Lung (tissue), 12 donors: ENCODE results near the gene KPTN. TPM values are rescaled to one million over a fixed set of nuclear protein-coding genes. Genes with fewer than 3 reads are reported as not detected.

Experiments used
- ATAC-seq: fragments of 200-7000 bp; cut with Tn5 transposase; one replicate; pipeline ENCODE4 v1.9.1; 2020; ENCODE audit warnings: moderate number of reproducible peaks; ENCODE audit not compliant: insufficient read depth, low FRiP score
- DNase-seq, 3 donors: peaks; one replicate each; pipeline ENCODE4 v3.0.0-alpha.2; 2013 to 2017
- H3K27ac ChIP-seq, 2 donors: one replicate each; pipeline ENCODE4 v1.5.1; 2013; ENCODE audit warnings: mild to moderate bottlenecking in 2 of 2, moderate library complexity in 2 of 2, control low read depth in 1 of 2, inconsistent platforms in 1 of 2, low read depth in 1 of 2, low read length in 1 of 2
- H3K27me3 ChIP-seq, 3 donors: one replicate each; pipeline ENCODE4 v1.5.1; 2013; ENCODE audit warnings: low read length in 2 of 3; ENCODE audit not compliant: control insufficient read depth in 3 of 3, insufficient read depth in 3 of 3
- H3K36me3 ChIP-seq, 4 donors: one replicate each; pipeline ENCODE4 v1.5.1; 2013; ENCODE audit warnings: low read length in 4 of 4, mild to moderate bottlenecking in 1 of 4, moderate library complexity in 1 of 4; ENCODE audit not compliant: control insufficient read depth in 4 of 4, insufficient read depth in 4 of 4
- H3K4me1 ChIP-seq, 5 donors: one replicate each; pipeline ENCODE4 v1.5.1; 2013; ENCODE audit warnings: low read length in 5 of 5, mild to moderate bottlenecking in 2 of 5, moderate library complexity in 1 of 5; ENCODE audit not compliant: control insufficient read depth in 5 of 5, insufficient read depth in 5 of 5
- H3K4me3 ChIP-seq: one replicate; pipeline ENCODE4 v1.5.1; 2013; ENCODE audit warnings: mild to moderate bottlenecking, control low read depth, moderate library complexity
- H3K9ac ChIP-seq, 2 donors: one replicate each; pipeline ENCODE4 v1.5.1; 2013; ENCODE audit warnings: low read length in 2 of 2, control low read depth in 1 of 2; ENCODE audit not compliant: insufficient read depth in 1 of 2
- H3K9me3 ChIP-seq, 4 donors: one replicate each; pipeline ENCODE4 v1.5.1; 2013; ENCODE audit warnings: low read length in 3 of 4, mild to moderate bottlenecking in 1 of 4, moderate library complexity in 1 of 4; ENCODE audit not compliant: control insufficient read depth in 4 of 4, insufficient read depth in 3 of 4
- CTCF ChIP-seq: IDR thresholded peaks from 2 replicates; pipeline ENCODE4 v1.5.1; 2012; ENCODE audit warnings: mild to moderate bottlenecking; ENCODE audit errors: control extremely low read depth, extremely low read depth
- WGBS, 2 donors: extraction: QIAGEN DNeasy Blood & Tissue Kit; methylation state at CpG; one replicate each; pipeline ENCODE4 v1.1.7; 2013; 5-methylcytosine and 5-hydroxymethylcytosine counted together
- polyA plus RNA-seq, 2 donors: library from polyadenylated mRNA; stranded (reverse); fragments of 200-250 nt; gene quantifications; one replicate each; pipeline ENCODE4 v1.2.1, GENCODE V29; 2013
- total RNA-seq, 2 donors: library from RNA; depleted of rRNA in 1 of 2; stranded (reverse); fragments of >200 nt in 1 of 2; gene quantifications; one replicate each; pipeline ENCODE4 v1.2.1, GENCODE V29; 2014 to 2021
- donor health status: control.
- donor health status: control.
- donor health status: Bipolar disorder and iron deficiency.
- donor health status: healthy.
- donor health status: DM: yes; HTN: yes; CAD: no.

The KPTN gene
- total and polyA plus RNA-seq, 4 donors = 4.6 to 15.7 (median 12.9) TPM

GRCh38 chr19:47512183-47512947, 28.3 kb upstream of the KPTN start:
- Histone ChIP-seq H3K4me1 (peaks cover 18 to 43% (median 36%) of the 10 kb centered on the region in 5 donors), H3K9me3 (no peaks in the 10 kb centered on the region), H3K27ac (peak overlapping the region in 1 of 2 donors; percentile 85), H3K36me3 (peaks cover 0 to 5% (median 0%) of the 10 kb centered on the region in 4 donors), H3K9ac (peak overlapping the region; percentile 49 to 71), H3K4me3 (no peak overlapping the region), H3K27me3 (no peaks in the 10 kb centered on the region)
- TF ChIP-seq CTCF = no peak
- DNase-seq (peak; percentile 43 to 88 (median 73)), ATAC-seq (no peak)
- WGBS, 2 donors = 29 to 38% methylated on average over 11 of the region's 11 CpGs

GRCh38 chr19:47511681-47512080, 27.7 kb upstream of the KPTN start:
- no peaks in the 10 kb centered on the region for H3K9me3 ChIP-seq
- no peak for TF ChIP-seq CTCF
- DNase-seq (no peak), ATAC-seq (no peak)
- 73 to 84% methylated on average over 7 of the region's 7 CpGs for WGBS, 2 donors
- peaks cover 0 to 6% (median 0%) of the 10 kb centered on the region in 4 donors for H3K36me3 ChIP-seq
- H3K4me1 ChIP-seq = peaks cover 18 to 50% (median 36%) of the 10 kb centered on the region in 5 donors
- no peak overlapping the region for H3K4me3 ChIP-seq
- H3K9ac ChIP-seq = peak overlapping the region in 1 of 2 donors; percentile 71
- no peaks in the 10 kb centered on the region for H3K27me3 ChIP-seq
- H3K27ac ChIP-seq = peak overlapping the region in 1 of 2 donors; percentile 85

GRCh38 chr19:47511128-47511517, 27.1 kb upstream of the KPTN start:
- H3K27me3 ChIP-seq = no peaks in the 10 kb centered on the region

More at GRCh38 chr19:47511128-47511517, 27.1 kb upstream of the KPTN start:
- Histone ChIP-seq H3K9me3 (no peaks in the 10 kb centered on the region), H3K9ac (peak overlapping the region in 1 of 2 donors; percentile 71), H3K27ac (peak overlapping the region in 1 of 2 donors; percentile 85), H3K36me3 (peaks cover 0 to 10% (median 0%) of the 10 kb centered on the region in 4 donors), H3K4me1 (peaks cover 18 to 50% (median 36%) of the 10 kb centered on the region in 5 donors), H3K4me3 (no peak overlapping the region)
- no peak for ATAC-seq
- no peak for TF ChIP-seq CTCF
- no peak for DNase-seq
- WGBS, 2 donors = 64 to 87% methylated on average over 6 of the region's 6 CpGs
